Karpas-422 (cell line): Measurements from ENCODE around the gene GAK. TPM values are rescaled to one million over a fixed set of nuclear protein-coding genes. Genes with fewer than 3 reads are reported as not detected.

Experiments
- DNase-seq: peaks from one replicate; pipeline ENCODE4 v3.0.0-alpha.2; 2015
- H2AFZ ChIP-seq: fragments of 200-600 bp; sonication (generic); 2 replicates; pipeline ENCODE4 v1.6.1; 2014; ENCODE audit warnings: antibody characterized with exemption, low read length, mixed read lengths
- H3K27ac ChIP-seq: fragments of 200-600 bp; sonication (generic); 2 replicates; pipeline ENCODE4 v1.5.1; 2014; ENCODE audit warnings: mild to moderate bottlenecking, low read length, moderate library complexity
- H3K27me3 ChIP-seq: fragments of 200-600 bp; sonication (generic); 2 replicates; pipeline ENCODE4 v1.6.1; 2014; ENCODE audit warnings: low read length, mixed read lengths
- H3K36me3 ChIP-seq: fragments of 200-600 bp; sonication (generic); 2 replicates; pipeline ENCODE4 v1.6.1; 2014; ENCODE audit warnings: low read length, mixed read lengths; ENCODE audit not compliant: insufficient read depth
- H3K4me1 ChIP-seq: fragments of 200-600 bp; sonication (generic); 2 replicates; pipeline ENCODE4 v1.6.1; 2014; ENCODE audit warnings: mild to moderate bottlenecking, low read length, mixed read lengths
- H3K4me2 ChIP-seq: fragments of 200-600 bp; sonication (generic); 2 replicates; pipeline ENCODE4 v1.6.1; 2014; ENCODE audit warnings: low read length, low read depth, mild to moderate bottlenecking; ENCODE audit not compliant: poor library complexity, severe bottlenecking
- H3K4me3 ChIP-seq: fragments of 200-600 bp; sonication (generic); 2 replicates; pipeline ENCODE4 v1.5.1; 2014; ENCODE audit warnings: mild to moderate bottlenecking, antibody characterized with exemption, low read length, mixed read lengths
- H3K79me2 ChIP-seq: fragments of 200-600 bp; sonication (generic); 2 replicates; pipeline ENCODE4 v1.6.1; 2014; ENCODE audit warnings: mild to moderate bottlenecking, low read length, mixed read lengths
- H3K9ac ChIP-seq: fragments of 200-600 bp; sonication (generic); 2 replicates; pipeline ENCODE4 v1.6.0; 2014; ENCODE audit warnings: low read length
- H3K9me2 ChIP-seq: fragments of 200-600 bp; sonication (generic), shearing (Covaris generic); replicated peaks from 2 replicates; pipeline ENCODE4 v1.6.0; 2014; ENCODE audit warnings: mild to moderate bottlenecking, low read length, moderate library complexity; ENCODE audit not compliant: insufficient read depth
- H3K9me3 ChIP-seq: fragments of 300-700, 200-600 bp; sonication (generic); 2 replicates; pipeline ENCODE4 v1.6.1; 2014; ENCODE audit warnings: low read length, mixed read lengths
- H4K20me1 ChIP-seq: fragments of 200-600 bp; sonication (generic); 2 replicates; pipeline ENCODE4 v1.6.1; 2014; ENCODE audit warnings: mild to moderate bottlenecking, antibody characterized with exemption, low read length, low read depth; ENCODE audit not compliant: insufficient read depth
- total RNA-seq: library from RNA; depleted of rRNA; stranded (reverse); fragments of >200 nt; shearing (Covaris generic); gene quantifications from 2 replicates; pipeline ENCODE4 v1.2.3, GENCODE V29; 2014; ENCODE audit warnings: low replicate concordance

Gene GAK
- total RNA-seq, 1 experiment from 2014 or later = 48.8 TPM

DNA sequence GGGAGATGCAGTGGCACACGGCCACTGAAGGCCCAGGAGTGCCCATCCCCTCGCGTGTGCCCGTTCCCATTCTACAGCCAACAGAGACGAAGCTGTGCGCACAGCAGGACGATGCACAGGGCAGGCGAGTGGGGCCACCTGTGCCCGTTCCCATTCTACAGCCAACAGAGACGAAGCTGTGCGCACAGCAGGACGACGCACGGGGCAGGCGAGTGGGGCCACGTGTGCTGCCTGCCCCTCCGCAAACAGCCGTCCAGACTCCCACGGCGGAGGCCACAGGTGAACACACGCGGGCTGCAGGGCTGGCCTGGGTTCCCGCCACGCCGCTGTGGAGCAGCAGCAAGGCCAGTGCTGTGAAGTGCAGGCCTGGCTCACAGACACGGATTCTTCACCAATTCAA is 32.0 kb downstream of the GAK start:
- Histone ChIP-seq H3K9ac (no peak overlapping the region), H2AFZ (no peak overlapping the region), H3K79me2 (no peaks in the 10 kb centered on the region), H3K9me3 (no peaks in the 10 kb centered on the region), H4K20me1 (0 out of 2 replicates have a peak, but pooled peaks cover 2% of the 10 kb centered on the region), H3K4me1 (no peaks in the 10 kb centered on the region), H3K4me3 (no peak overlapping the region), H3K36me3 (peaks cover 5% of the 10 kb centered on the region; the same call in 1 of the 2 replicates), H3K9me2 (no peaks in the 10 kb centered on the region), H3K4me2 (no peak overlapping the region), H3K27me3 (no peaks in the 10 kb centered on the region), H3K27ac (no peak overlapping the region)
- DNase-seq = no peak

GRCh38 chr4:899556-899906 is 32.6 kb downstream of the GAK start:
- no peak overlapping the region for H3K9ac ChIP-seq
- H3K9me3 ChIP-seq = no peaks in the 10 kb centered on the region
- no peak overlapping the region for H3K4me3 ChIP-seq
- no peaks in the 10 kb centered on the region for H3K9me2 ChIP-seq
- no peak for DNase-seq
- 0 out of 2 replicates have a peak, but pooled peaks cover 2% of the 10 kb centered on the region for H4K20me1 ChIP-seq
- no peak overlapping the region for H3K4me2 ChIP-seq
- no peak overlapping the region for H2AFZ ChIP-seq
- H3K4me1 ChIP-seq = no peaks in the 10 kb centered on the region
- H3K27ac ChIP-seq = no peak overlapping the region
- H3K27me3 ChIP-seq = no peaks in the 10 kb centered on the region
- H3K36me3 ChIP-seq = peaks cover 5% of the 10 kb centered on the region; the same call in 1 of the 2 replicates
- H3K79me2 ChIP-seq = no peaks in the 10 kb centered on the region

DNA sequence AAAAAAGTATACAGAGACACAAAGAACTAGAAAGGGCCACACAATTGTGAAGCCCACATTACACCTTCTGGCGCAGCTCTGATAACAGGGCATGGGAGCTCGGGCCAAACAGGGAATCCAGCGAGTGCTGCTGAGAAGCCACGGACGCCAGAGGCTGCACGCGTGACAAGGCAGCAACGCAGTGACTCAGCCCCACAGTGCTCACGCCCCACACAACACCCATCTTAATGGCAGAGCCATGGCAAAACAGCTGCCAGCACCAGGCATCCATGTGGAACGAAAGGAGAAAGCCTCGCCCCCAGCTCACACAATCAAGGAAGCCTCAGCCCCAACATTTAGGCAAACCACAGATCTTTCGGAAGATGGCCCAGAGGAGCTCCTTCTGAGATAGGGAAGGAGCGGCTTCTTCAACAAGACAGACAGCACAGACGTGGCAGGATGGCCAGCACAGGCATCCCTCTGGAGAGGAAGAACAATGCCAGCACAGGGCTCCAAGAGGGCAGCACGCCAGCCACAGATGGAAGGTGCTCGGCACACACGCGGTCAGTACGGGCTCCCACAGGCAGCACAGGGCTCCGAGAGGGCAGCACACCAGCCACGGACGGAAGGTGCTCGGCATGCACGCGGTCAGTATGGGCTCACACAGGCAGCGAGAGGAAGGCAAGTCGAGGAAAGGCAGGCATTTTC is 33.1 kb downstream of the GAK start:
- Histone ChIP-seq H3K79me2 (no peaks in the 10 kb centered on the region), H3K4me3 (no peak overlapping the region), H3K9me2 (no peaks in the 10 kb centered on the region), H3K4me1 (no peaks in the 10 kb centered on the region), H3K27me3 (no peaks in the 10 kb centered on the region), H3K4me2 (no peak overlapping the region), H2AFZ (no peak overlapping the region), H3K36me3 (peaks cover 5% of the 10 kb centered on the region; the same call in 1 of the 2 replicates), H3K27ac (no peak overlapping the region), H3K9me3 (no peaks in the 10 kb centered on the region), H3K9ac (no peak overlapping the region), H4K20me1 (0 out of 2 replicates have a peak, but pooled peaks cover 2% of the 10 kb centered on the region)
- no peak for DNase-seq

DNA sequence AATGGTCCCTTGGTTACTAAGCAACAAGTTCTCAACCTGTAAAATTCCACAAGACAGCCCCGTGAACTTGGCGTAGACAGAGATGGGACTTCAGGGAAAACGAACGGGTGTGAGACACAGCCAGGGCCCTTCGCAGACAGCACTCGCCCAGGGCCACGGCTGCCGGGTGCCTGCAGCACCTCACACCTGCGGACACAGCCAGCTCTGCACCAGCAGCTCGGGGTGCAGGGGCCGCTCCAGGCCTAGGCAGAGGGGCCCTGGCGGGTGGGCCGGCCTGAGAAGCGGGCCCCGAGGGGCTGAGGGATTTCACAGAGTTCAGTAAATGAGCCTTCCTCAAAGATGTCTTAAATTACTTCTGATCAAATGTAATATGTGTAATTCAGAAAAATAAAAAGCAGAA is 34.0 kb downstream of the GAK start:
- H3K9me2 ChIP-seq = no peaks in the 10 kb centered on the region
- peaks cover 5% of the 10 kb centered on the region; the same call in 1 of the 2 replicates for H3K36me3 ChIP-seq
- H3K27ac ChIP-seq = no peak overlapping the region
- H2AFZ ChIP-seq = no peak overlapping the region
- no peak for DNase-seq
- no peaks in the 10 kb centered on the region for H3K79me2 ChIP-seq
- no peak overlapping the region for H3K4me3 ChIP-seq
- H3K27me3 ChIP-seq = no peaks in the 10 kb centered on the region
- no peak overlapping the region for H3K4me2 ChIP-seq
- H3K9ac ChIP-seq = no peak overlapping the region
- H3K4me1 ChIP-seq = no peaks in the 10 kb centered on the region
- 0 out of 2 replicates have a peak, but pooled peaks cover 2% of the 10 kb centered on the region for H4K20me1 ChIP-seq
- H3K9me3 ChIP-seq = no peaks in the 10 kb centered on the region

GRCh38 chr4:896630-897029 is 35.5 kb downstream of the GAK start:
- Histone ChIP-seq H3K36me3 (peaks cover 5% of the 10 kb centered on the region; the same call in 1 of the 2 replicates), H3K27me3 (no peaks in the 10 kb centered on the region)

DNA sequence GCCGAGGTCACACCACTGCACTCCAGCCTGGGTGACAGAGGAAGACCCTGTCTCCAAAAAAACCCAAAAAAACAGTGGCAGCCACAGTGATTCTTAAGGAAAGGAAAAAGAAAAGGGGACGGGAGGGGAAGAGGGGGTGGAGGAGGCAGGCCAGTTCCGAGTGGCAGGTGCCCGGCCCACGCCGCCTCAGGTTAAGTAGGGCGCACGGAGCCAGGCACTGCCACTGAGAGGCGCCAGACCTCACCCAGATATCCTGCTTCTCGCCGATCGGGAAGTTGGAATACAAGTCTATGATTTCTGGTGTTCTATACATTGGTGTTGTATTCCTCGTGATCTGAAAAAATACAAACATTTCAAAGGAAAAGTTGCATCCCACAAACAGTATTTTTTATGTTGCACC is 35.9 kb downstream of the GAK start:
- no peak for DNase-seq
- Histone ChIP-seq H2AFZ (no peak overlapping the region), H3K9me3 (no peaks in the 10 kb centered on the region), H3K4me1 (no peaks in the 10 kb centered on the region), H3K4me2 (no peak overlapping the region), H3K36me3 (peaks cover 5% of the 10 kb centered on the region; the same call in 1 of the 2 replicates), H3K27ac (no peak overlapping the region), H4K20me1 (0 out of 2 replicates have a peak, but pooled peaks cover 2% of the 10 kb centered on the region), H3K4me3 (no peak overlapping the region), H3K27me3 (no peaks in the 10 kb centered on the region), H3K79me2 (no peaks in the 10 kb centered on the region), H3K9me2 (no peaks in the 10 kb centered on the region), H3K9ac (no peak overlapping the region)

More at GRCh38 chr4:896630-897029, 35.5 kb downstream of the GAK start:
- Histone ChIP-seq H2AFZ (no peak overlapping the region), H3K9ac (no peak overlapping the region), H3K79me2 (no peaks in the 10 kb centered on the region), H3K4me2 (no peak overlapping the region), H3K27ac (no peak overlapping the region), H3K9me2 (no peaks in the 10 kb centered on the region), H3K4me3 (no peak overlapping the region), H4K20me1 (0 out of 2 replicates have a peak, but pooled peaks cover 2% of the 10 kb centered on the region), H3K4me1 (no peaks in the 10 kb centered on the region), H3K9me3 (no peaks in the 10 kb centered on the region)
- DNase-seq = no peak

DNA sequence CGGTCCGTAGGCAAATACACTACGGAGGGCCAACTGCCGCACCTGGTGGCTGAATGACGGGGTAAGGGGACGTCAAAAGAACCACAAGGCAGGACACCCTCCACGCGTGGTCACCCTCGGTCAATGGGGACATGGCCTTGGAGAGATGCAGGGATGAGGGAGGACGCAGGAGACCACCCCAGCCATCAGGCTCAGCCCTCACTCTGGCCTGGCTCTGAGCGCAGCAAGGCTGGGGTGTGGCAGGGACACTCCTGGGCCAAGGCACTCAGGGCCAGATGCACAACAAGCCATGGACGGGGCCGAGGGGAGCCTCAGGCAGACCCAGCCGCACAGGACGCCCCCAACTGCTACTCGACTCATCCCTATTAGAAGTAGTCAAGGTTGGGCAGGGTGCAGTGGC is 36.5 kb downstream of the GAK start:
- H3K36me3 ChIP-seq = peaks cover 5% of the 10 kb centered on the region; the same call in 1 of the 2 replicates
- H3K9me2 ChIP-seq = no peaks in the 10 kb centered on the region
- H3K79me2 ChIP-seq = no peaks in the 10 kb centered on the region
- no peaks in the 10 kb centered on the region for H3K9me3 ChIP-seq
- no peaks in the 10 kb centered on the region for H3K27me3 ChIP-seq
- DNase-seq = no peak
- no peak overlapping the region for H3K9ac ChIP-seq
- H3K27ac ChIP-seq = no peak overlapping the region
- H3K4me1 ChIP-seq = no peaks in the 10 kb centered on the region
- 0 out of 2 replicates have a peak, but pooled peaks cover 2% of the 10 kb centered on the region for H4K20me1 ChIP-seq
- no peak overlapping the region for H3K4me3 ChIP-seq
- H2AFZ ChIP-seq = no peak overlapping the region
- H3K4me2 ChIP-seq = no peak overlapping the region

DNA sequence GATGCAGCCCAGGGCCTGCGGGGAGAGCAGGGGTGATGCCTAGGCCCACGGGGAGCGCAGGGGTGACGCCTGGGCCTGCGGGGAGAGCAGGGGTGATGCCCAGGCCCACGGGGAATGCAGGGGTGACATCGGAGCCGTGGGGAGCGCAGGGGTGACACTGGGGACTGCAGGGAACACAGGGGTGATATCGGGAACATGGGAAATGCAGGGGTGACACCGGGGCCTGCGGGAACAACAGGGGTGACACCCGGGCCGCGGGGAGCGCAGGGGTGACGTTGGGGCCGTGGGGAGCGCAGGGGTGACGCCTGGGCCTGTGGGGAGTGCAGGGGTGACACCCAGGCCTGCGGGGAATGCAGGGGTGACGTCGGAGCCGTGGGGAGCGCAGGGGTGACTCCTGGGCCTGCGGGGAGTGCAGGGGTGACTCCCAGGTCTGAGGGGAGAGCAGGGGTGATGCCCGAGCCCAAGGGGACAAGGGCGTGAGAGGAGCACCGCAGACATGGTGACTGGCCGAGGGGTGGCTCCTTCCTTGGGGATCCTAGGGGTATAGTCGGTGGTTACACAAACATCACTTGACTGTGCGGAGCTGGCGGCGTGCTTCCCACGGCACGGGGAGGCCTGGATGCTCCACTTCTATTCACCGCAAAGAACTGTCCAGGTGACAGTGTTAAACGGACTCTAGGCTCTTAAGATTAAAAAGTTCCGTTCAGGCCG is 38.0 kb downstream of the GAK start:
- Histone ChIP-seq H3K4me1 (no peaks in the 10 kb centered on the region), H3K79me2 (no peaks in the 10 kb centered on the region), H3K9me3 (no peaks in the 10 kb centered on the region), H3K9me2 (no peaks in the 10 kb centered on the region), H3K4me2 (no peak overlapping the region), H3K27ac (no peak overlapping the region), H3K27me3 (no peaks in the 10 kb centered on the region), H3K4me3 (no peak overlapping the region), H4K20me1 (0 out of 2 replicates have a peak, but pooled peaks cover 2% of the 10 kb centered on the region), H2AFZ (no peak overlapping the region), H3K36me3 (peaks cover 5% of the 10 kb centered on the region; the same call in 1 of the 2 replicates), H3K9ac (no peak overlapping the region)
- no peak for DNase-seq
